Measurements from ENCODE around the gene RSU1. TPM values are rescaled to one million over a fixed set of nuclear protein-coding genes. Genes with fewer than 3 reads are reported as not detected.

RSU1 gene
- total RNA-seq, 1 experiment from 2014 or later: 54.4 TPM

- Mint-ChIP-seq H3K4me1 (ENCODE audit: insufficient read depth, unreplicated experiment) (no peaks in the 10 kb centered on the region), H3K27me3 (ENCODE audit: insufficient read depth, unreplicated experiment) (no peaks in the 10 kb centered on the region), H3K36me3 (ENCODE audit: insufficient read depth, unreplicated experiment) (no peaks in the 10 kb centered on the region), H3K4me3 (ENCODE audit: unreplicated experiment) (no peak overlapping the region), H3K27ac (ENCODE audit: low read depth, unreplicated experiment) (no peak overlapping the region), H3K9me3 (ENCODE audit: unreplicated experiment) (no peaks in the 10 kb centered on the region)
- BruUV-seq (replicated peaks): no TSS peak
- ChIA-PET POLR2A (interaction anchor here (0.7 kb wide), 1 partner anchor 832 kb away, joined by 3 read pairs; no protein-coding TSS in a partner anchor), CTCF (interaction anchor here (0.6 to 1.1 kb wide), 4 partner anchors 19 to 568 kb away, joined by 3 to 5 read pairs (median 4); no protein-coding TSS in a partner anchor)
- intact Hi-C loops (cut with micrococcal nuclease): no loop called here
- no peak for DNase-seq (ENCODE audit: unreplicated experiment)
- TF ChIP-seq CTCF (IDR thresholded peaks at IDR 0.05; ENCODE audit: unreplicated experiment): no peak
Observed at GRCh38 chr10:16863766-16864165, 46.5 kb upstream of the RSU1 start.

- no peaks in the 10 kb centered on the region for H3K27me3 Mint-ChIP-seq (ENCODE audit: insufficient read depth, unreplicated experiment)
- no peak overlapping the region for H3K4me3 Mint-ChIP-seq (ENCODE audit: unreplicated experiment)
- H3K4me1 Mint-ChIP-seq (ENCODE audit: insufficient read depth, unreplicated experiment): peaks cover 14% of the 10 kb centered on the region
- POLR2A ChIA-PET: interaction anchor here (1.3 to 1.5 kb wide), 2 partner anchors 14 to 372 kb away, joined by 3 to 5 read pairs; no protein-coding TSS in a partner anchor
- H3K36me3 Mint-ChIP-seq (ENCODE audit: insufficient read depth, unreplicated experiment): no peaks in the 10 kb centered on the region
- H3K9me3 Mint-ChIP-seq (ENCODE audit: unreplicated experiment): no peaks in the 10 kb centered on the region
- no peak for TF ChIP-seq CTCF (IDR thresholded peaks at IDR 0.05; ENCODE audit: unreplicated experiment)
- intact Hi-C loops (cut with micrococcal nuclease): loop anchor here (10.0 kb wide), 1 partner anchor 207 kb away; no protein-coding TSS in a partner anchor
- DNase-seq (ENCODE audit: unreplicated experiment): no peak
- BruUV-seq (replicated peaks): no TSS peak
- CTCF ChIA-PET: interaction anchor here (0.5 to 1.3 kb wide), 6 partner anchors 14 to 964 kb away, joined by 3 to 6 read pairs (median 4); no protein-coding TSS in a partner anchor
- no peak overlapping the region for H3K27ac Mint-ChIP-seq (ENCODE audit: low read depth, unreplicated experiment)
Observed at GRCh38 chr10:16857419-16857818, 40.2 kb upstream of the RSU1 start.

- Mint-ChIP-seq H3K9me3 (ENCODE audit: unreplicated experiment) (no peaks in the 10 kb centered on the region), H3K4me1 (ENCODE audit: insufficient read depth, unreplicated experiment) (peaks cover 14% of the 10 kb centered on the region), H3K27me3 (ENCODE audit: insufficient read depth, unreplicated experiment) (no peaks in the 10 kb centered on the region), H3K36me3 (ENCODE audit: insufficient read depth, unreplicated experiment) (no peaks in the 10 kb centered on the region), H3K4me3 (ENCODE audit: unreplicated experiment) (no peak overlapping the region), H3K27ac (ENCODE audit: low read depth, unreplicated experiment) (no peak overlapping the region)
- BruUV-seq (replicated peaks): no TSS peak
- DNase-seq (ENCODE audit: unreplicated experiment): no peak
- no peak for TF ChIP-seq CTCF (IDR thresholded peaks at IDR 0.05; ENCODE audit: unreplicated experiment)
- ChIA-PET POLR2A (interaction anchor here (1.3 kb wide), 1 partner anchor 15 kb away, joined by 3 read pairs; no protein-coding TSS in a partner anchor), CTCF (interaction anchor here (0.6 to 1.5 kb wide), 4 partner anchors 14 to 965 kb away, joined by 3 to 5 read pairs (median 4); no protein-coding TSS in a partner anchor)
- intact Hi-C loops (cut with micrococcal nuclease): loop anchor here (10.0 kb wide), 1 partner anchor 208 kb away; no protein-coding TSS in a partner anchor
Observed at GRCh38 chr10:16856567-16856966, 39.3 kb upstream of the RSU1 start.

- CTCF ChIA-PET: interaction anchor here (1.0 to 1.5 kb wide), 4 partner anchors 13 to 433 kb away, joined by 4 to 5 read pairs (median 4); no protein-coding TSS in a partner anchor
- no peaks in the 10 kb centered on the region for H3K27me3 Mint-ChIP-seq (ENCODE audit: insufficient read depth, unreplicated experiment)
- no peak overlapping the region for H3K4me3 Mint-ChIP-seq (ENCODE audit: unreplicated experiment)
- H3K36me3 Mint-ChIP-seq (ENCODE audit: insufficient read depth, unreplicated experiment): no peaks in the 10 kb centered on the region
- H3K9me3 Mint-ChIP-seq (ENCODE audit: unreplicated experiment): no peaks in the 10 kb centered on the region
- POLR2A ChIA-PET: interaction anchor here (1.3 kb wide), 1 partner anchor 15 kb away, joined by 3 read pairs; no protein-coding TSS in a partner anchor
- H3K4me1 Mint-ChIP-seq (ENCODE audit: insufficient read depth, unreplicated experiment): peaks cover 14% of the 10 kb centered on the region
- intact Hi-C loops (cut with micrococcal nuclease): loop anchor here (10.0 kb wide), 1 partner anchor 209 kb away; no protein-coding TSS in a partner anchor
- no peak overlapping the region for H3K27ac Mint-ChIP-seq (ENCODE audit: low read depth, unreplicated experiment)
- DNase-seq (ENCODE audit: unreplicated experiment): peak; percentile 22
- TF ChIP-seq CTCF (IDR thresholded peaks at IDR 0.05; ENCODE audit: unreplicated experiment): no peak
- no TSS peak for BruUV-seq (replicated peaks)
Observed at GRCh38 chr10:16856092-16856491, 38.9 kb upstream of the RSU1 start.
